Panc1 (cell line): ENCODE data around the gene VAV3. TPM values are rescaled to one million over a fixed set of nuclear protein-coding genes. Genes with fewer than 3 reads are reported as not detected.

ENCODE experiments used
- ATAC-seq: fragments of 200-7000 bp; cut with Tn5 transposase; 2 replicates; pipeline ENCODE4 v1.9.1; 2020; ENCODE audit warnings: mild to moderate bottlenecking, moderate library complexity
- BruUV-seq: library from RNA; stranded (reverse); fragments of 400-500 nt; replicated peaks from 2 replicates; lab custom pipeline; 2021; lab: Mats Ljungman, UMichigan
- CTCF ChIA-PET: fragments of 300-600 bp; sonication (Branson Sonifier 250); formaldehyde crosslinking; loops from one replicate; lab custom pipeline; 2022; ENCODE audit warnings: antibody characterized with exemption; lab: Charles Lee
- POLR2A ChIA-PET: fragments of 300-600 bp; sonication (Branson Sonifier 250); formaldehyde crosslinking; loops from one replicate; lab custom pipeline; 2022; ENCODE audit warnings: antibody characterized with exemption; lab: Charles Lee
- DNase-seq: peaks from one replicate; pipeline ENCODE4 v3.0.0-alpha.2; 2010; ENCODE audit warnings: low read depth, low spot score
- H3K27ac ChIP-seq: 2 replicates; pipeline ENCODE4 v1.5.1; 2011; ENCODE audit warnings: mild to moderate bottlenecking, low read length, inconsistent platforms
- H3K27me3 ChIP-seq: fragments of 200-500 bp; sonication (Bioruptor generic); 2 replicates; pipeline ENCODE4 v1.6.0; 2014; ENCODE audit warnings: low read length, inconsistent platforms; ENCODE audit not compliant: control insufficient read depth, insufficient read depth
- H3K36me3 ChIP-seq: fragments of 200-500 bp; sonication (Bioruptor generic); 2 replicates; pipeline ENCODE4 v1.5.1; 2014; ENCODE audit warnings: inconsistent platforms, mild to moderate bottlenecking, low read length, moderate library complexity; ENCODE audit not compliant: control insufficient read depth, insufficient read depth
- H3K4me1 ChIP-seq: 2 replicates; pipeline ENCODE4 v1.5.1; 2011; ENCODE audit warnings: inconsistent platforms, mild to moderate bottlenecking, low read length, moderate library complexity; ENCODE audit not compliant: control insufficient read depth, insufficient read depth
- H3K4me3 ChIP-seq, 2 experiments: 2 replicates each; pipeline ENCODE4 v1.5.1; 2011 to 2012; ENCODE audit warnings: low read depth in 2 of 2, low read length in 2 of 2, mild to moderate bottlenecking in 2 of 2, inconsistent platforms in 1 of 2, moderate library complexity in 1 of 2
- H3K9me3 ChIP-seq: fragments of 200-500 bp; sonication (Bioruptor generic); 2 replicates; pipeline ENCODE4 v1.5.1; 2014; ENCODE audit warnings: low read depth, mild to moderate bottlenecking, inconsistent platforms, low read length, moderate library complexity; ENCODE audit not compliant: control insufficient read depth, insufficient read depth
- POLR2AphosphoS5 ChIP-seq: IDR thresholded peaks from 2 replicates; pipeline ENCODE4 v1.6.1; 2012; ENCODE audit warnings: mild to moderate bottlenecking, low read depth, low read length, moderate library complexity
- SIN3A ChIP-seq: IDR thresholded peaks from 2 replicates; pipeline ENCODE4 v1.6.1; 2012; ENCODE audit warnings: low read depth, mild to moderate bottlenecking, low read length, moderate library complexity, borderline replicate concordance; ENCODE audit not compliant: insufficient read depth
- TCF7L2 ChIP-seq: IDR thresholded peaks from 2 replicates; pipeline ENCODE4 v1.6.1; 2011; ENCODE audit warnings: mild to moderate bottlenecking, low read depth, low read length, inconsistent platforms
- in situ Hi-C: cut with HindIII; loops from 2 replicates; pipeline ENCODE4 v1.10.0; 2016; ENCODE audit warnings: low sequenced_read_pairs, low pct_unique_long_range_greater_than_20kb
- intact Hi-C: fragments of 100-400 bp; cut with micrococcal nuclease; formaldehyde crosslinking; loops from one replicate; pipeline ENCODE4 v1.10.0; 2022; ENCODE audit not compliant: unreplicated experiment
- total RNA-seq: library from RNA; stranded (reverse); gene quantifications from one replicate; pipeline ENCODE4 v1.2.1, GENCODE V29; 2021; ENCODE audit not compliant: unreplicated experiment
- TF ChIP-seq, protein P1 (sequence below), 2 experiments: IDR thresholded peaks; 2 replicates each; pipeline ENCODE4 v1.6.1; 2011 to 2012; ENCODE audit warnings: low read depth in 2 of 2, control low read depth in 1 of 2, low read length in 1 of 2, mild to moderate bottlenecking in 1 of 2, moderate library complexity in 1 of 2; ENCODE audit not compliant: insufficient read depth in 1 of 2
- TF ChIP-seq, protein P2 (sequence below): fragments of 450-650 bp; IDR thresholded peaks from 2 replicates; pipeline ENCODE4 v1.5.1; 2017; ENCODE audit warnings: mild to moderate bottlenecking

Gene VAV3
- total RNA-seq, 1 experiment from 2014 or later: 0.23 TPM

DNA sequence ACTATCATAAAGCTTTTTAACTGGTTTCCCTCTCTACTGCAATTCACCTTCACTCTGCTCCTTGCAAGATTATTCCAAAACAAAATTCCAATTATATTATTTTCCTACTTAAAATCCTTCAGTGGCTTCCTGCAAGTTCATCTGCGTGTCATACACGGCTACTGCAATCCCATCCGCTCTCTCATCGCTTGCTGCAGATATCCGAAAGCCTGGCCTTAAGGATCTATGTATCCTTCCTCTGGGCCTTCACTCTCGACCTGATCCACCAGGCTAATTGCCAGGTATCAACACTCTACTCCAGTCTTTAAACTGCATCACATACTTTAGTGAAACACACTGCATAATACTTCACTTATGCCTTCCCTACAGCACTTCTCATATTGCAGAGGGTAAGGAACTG is 44.0 kb downstream of the VAV3 start:
- intact Hi-C loops (no loop called here), in situ Hi-C loops (no loop called here)
- CTCF ChIA-PET: no interaction called here
- Histone ChIP-seq H3K4me1 (no peaks in the 10 kb centered on the region), H3K27me3 (no peaks in the 10 kb centered on the region), H3K27ac (no peak overlapping the region), H3K9me3 (no peaks in the 10 kb centered on the region), H3K36me3 (no peaks in the 10 kb centered on the region), H3K4me3 (no peak overlapping the region)
- DNase-seq (no peak), ATAC-seq (no peak)
- no peak for TF ChIP-seq TCF7L2
- POLR2A ChIA-PET: no interaction called here
- BruUV-seq: no TSS peak

DNA sequence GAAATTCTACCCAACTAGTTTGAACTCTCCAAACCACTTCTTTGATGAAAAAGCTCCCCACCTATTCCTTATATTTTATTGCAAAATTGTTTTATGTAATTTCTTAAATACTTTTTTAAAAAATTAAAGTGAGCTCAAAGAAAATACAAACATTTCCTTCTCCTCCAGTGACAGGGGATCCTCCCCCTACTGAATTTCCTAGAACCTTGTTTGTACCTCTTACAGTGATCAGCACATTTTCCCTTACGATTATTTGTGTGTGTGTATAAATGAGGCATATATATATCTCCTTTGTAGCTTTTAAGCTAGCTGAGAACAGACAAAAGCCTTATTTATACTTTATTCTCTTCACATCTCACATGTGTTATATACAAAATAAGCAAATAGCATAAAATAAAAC is 44.4 kb downstream of the VAV3 start:
- Histone ChIP-seq H3K27me3 (no peaks in the 10 kb centered on the region), H3K4me1 (no peaks in the 10 kb centered on the region), H3K9me3 (no peaks in the 10 kb centered on the region), H3K36me3 (no peaks in the 10 kb centered on the region), H3K4me3 (no peak overlapping the region), H3K27ac (no peak overlapping the region)
- DNase-seq (no peak), ATAC-seq (no peak)
- BruUV-seq: no TSS peak
- in situ Hi-C loops (no loop called here), intact Hi-C loops (no loop called here)
- TF ChIP-seq SIN3A (no peak), TCF7L2 (no peak), POLR2AphosphoS5 (no peak)
- TF ChIP-seq, protein P1, sequence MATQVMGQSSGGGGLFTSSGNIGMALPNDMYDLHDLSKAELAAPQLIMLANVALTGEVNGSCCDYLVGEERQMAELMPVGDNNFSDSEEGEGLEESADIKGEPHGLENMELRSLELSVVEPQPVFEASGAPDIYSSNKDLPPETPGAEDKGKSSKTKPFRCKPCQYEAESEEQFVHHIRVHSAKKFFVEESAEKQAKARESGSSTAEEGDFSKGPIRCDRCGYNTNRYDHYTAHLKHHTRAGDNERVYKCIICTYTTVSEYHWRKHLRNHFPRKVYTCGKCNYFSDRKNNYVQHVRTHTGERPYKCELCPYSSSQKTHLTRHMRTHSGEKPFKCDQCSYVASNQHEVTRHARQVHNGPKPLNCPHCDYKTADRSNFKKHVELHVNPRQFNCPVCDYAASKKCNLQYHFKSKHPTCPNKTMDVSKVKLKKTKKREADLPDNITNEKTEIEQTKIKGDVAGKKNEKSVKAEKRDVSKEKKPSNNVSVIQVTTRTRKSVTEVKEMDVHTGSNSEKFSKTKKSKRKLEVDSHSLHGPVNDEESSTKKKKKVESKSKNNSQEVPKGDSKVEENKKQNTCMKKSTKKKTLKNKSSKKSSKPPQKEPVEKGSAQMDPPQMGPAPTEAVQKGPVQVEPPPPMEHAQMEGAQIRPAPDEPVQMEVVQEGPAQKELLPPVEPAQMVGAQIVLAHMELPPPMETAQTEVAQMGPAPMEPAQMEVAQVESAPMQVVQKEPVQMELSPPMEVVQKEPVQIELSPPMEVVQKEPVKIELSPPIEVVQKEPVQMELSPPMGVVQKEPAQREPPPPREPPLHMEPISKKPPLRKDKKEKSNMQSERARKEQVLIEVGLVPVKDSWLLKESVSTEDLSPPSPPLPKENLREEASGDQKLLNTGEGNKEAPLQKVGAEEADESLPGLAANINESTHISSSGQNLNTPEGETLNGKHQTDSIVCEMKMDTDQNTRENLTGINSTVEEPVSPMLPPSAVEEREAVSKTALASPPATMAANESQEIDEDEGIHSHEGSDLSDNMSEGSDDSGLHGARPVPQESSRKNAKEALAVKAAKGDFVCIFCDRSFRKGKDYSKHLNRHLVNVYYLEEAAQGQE (IDR thresholded peaks at IDR 0.05; ENCODE audit: insufficient read depth in 1 of 2, low read depth in 2 of 2, low read length in 1 of 2): no peak
- TF ChIP-seq, protein P2, sequence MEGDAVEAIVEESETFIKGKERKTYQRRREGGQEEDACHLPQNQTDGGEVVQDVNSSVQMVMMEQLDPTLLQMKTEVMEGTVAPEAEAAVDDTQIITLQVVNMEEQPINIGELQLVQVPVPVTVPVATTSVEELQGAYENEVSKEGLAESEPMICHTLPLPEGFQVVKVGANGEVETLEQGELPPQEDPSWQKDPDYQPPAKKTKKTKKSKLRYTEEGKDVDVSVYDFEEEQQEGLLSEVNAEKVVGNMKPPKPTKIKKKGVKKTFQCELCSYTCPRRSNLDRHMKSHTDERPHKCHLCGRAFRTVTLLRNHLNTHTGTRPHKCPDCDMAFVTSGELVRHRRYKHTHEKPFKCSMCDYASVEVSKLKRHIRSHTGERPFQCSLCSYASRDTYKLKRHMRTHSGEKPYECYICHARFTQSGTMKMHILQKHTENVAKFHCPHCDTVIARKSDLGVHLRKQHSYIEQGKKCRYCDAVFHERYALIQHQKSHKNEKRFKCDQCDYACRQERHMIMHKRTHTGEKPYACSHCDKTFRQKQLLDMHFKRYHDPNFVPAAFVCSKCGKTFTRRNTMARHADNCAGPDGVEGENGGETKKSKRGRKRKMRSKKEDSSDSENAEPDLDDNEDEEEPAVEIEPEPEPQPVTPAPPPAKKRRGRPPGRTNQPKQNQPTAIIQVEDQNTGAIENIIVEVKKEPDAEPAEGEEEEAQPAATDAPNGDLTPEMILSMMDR: no peak
- POLR2A ChIA-PET: no interaction called here
- CTCF ChIA-PET: no interaction called here

DNA sequence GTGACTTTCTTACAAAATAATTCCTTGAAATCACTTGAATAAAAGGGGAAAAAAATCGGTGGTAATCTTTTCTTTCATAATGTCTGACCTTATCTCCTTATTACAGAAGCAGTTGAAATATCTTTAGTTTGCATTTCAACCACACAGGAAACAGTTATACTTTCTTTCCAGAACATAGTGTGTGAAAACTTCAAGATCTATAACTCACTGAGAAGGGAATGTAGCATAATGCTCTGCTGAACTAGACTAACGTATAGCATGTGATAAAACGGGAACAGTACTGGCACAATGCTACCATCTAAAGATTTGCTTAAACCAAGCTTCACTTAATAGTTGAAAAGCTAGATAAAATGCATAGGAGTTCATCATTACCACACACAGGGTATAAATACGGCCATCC is 45.0 kb downstream of the VAV3 start:
- no TSS peak for BruUV-seq
- TF ChIP-seq SIN3A (no peak), POLR2AphosphoS5 (no peak), TCF7L2 (no peak)
- TF ChIP-seq, protein P1 (IDR thresholded peaks at IDR 0.05; ENCODE audit: insufficient read depth in 1 of 2, low read depth in 2 of 2, low read length in 1 of 2): no peak
- TF ChIP-seq, protein P2: no peak
- Histone ChIP-seq H3K4me1 (no peaks in the 10 kb centered on the region), H3K4me3 (no peak overlapping the region), H3K9me3 (no peaks in the 10 kb centered on the region), H3K36me3 (no peaks in the 10 kb centered on the region), H3K27ac (no peak overlapping the region), H3K27me3 (no peaks in the 10 kb centered on the region)
- intact Hi-C loops: no loop called here
- in situ Hi-C loops: no loop called here
- CTCF ChIA-PET: no interaction called here
- POLR2A ChIA-PET: no interaction called here
- no peak for ATAC-seq
- no peak for DNase-seq
